Left ventricle myocardium superior (tissue), 1 donor: Measurements from ENCODE around the gene MAP1B. TPM values are rescaled to one million over a fixed set of nuclear protein-coding genes. Genes with fewer than 3 reads are reported as not detected.
"Not testable (repeated sequence)": the region's sequence is repeated elsewhere in the genome, so short reads cannot be mapped to it uniquely, and the experiment has no call there.

ENCODE experiments used
- ATAC-seq: fragments of 200-7000 bp; cut with Tn5 transposase; one replicate; pipeline ENCODE4 v1.9.1; 2020; ENCODE audit warnings: mild to moderate bottlenecking, moderate library complexity
- DNase-seq: peaks from one replicate; pipeline ENCODE4 v3.0.0-alpha.2; 2020
- intact Hi-C: fragments of 100-400 bp; cut with micrococcal nuclease; formaldehyde crosslinking; loops from one replicate; pipeline ENCODE4 v1.11.0; 2022
- total RNA-seq: library from RNA; stranded (reverse); fragmentation: NEBNext Ultra II Directional; extraction: Animal tissue kit (Norgen Biotek cat#: 25700); gene quantifications from one replicate; pipeline ENCODE4 v1.2.1, GENCODE V29; 2021
- donor health status: DM: no; HTN: yes; CAD: no; lungs with severe emphysema.

The MAP1B gene
- total RNA-seq, 1 donor from 2014 or later, result 67.1 TPM

GRCh38 chr5:72153551-72153950, 46.3 kb downstream of the MAP1B start:
- ATAC-seq (no peak), DNase-seq (no peak)
- intact Hi-C loops, result no loop called here

GRCh38 chr5:72154076-72154756, 46.9 kb downstream of the MAP1B start:
- ATAC-seq (peak; percentile 80), DNase-seq (peak; percentile 63)
- intact Hi-C loops, result no loop called here

- DNase-seq, result no peak
- intact Hi-C loops, result no loop called here
- ATAC-seq, result peak; percentile 52
Observed at GRCh38 chr5:72156946-72157624, 49.8 kb downstream of the MAP1B start.

GRCh38 chr5:72157625-72157962, 50.3 kb downstream of the MAP1B start:
- ATAC-seq (no peak), DNase-seq (no peak)
- intact Hi-C loops, result no loop called here

GRCh38 chr5:72159501-72159911, 52.2 kb downstream of the MAP1B start:
- ATAC-seq (no peak), DNase-seq (no peak)
- intact Hi-C loops, result no loop called here

- DNase-seq (no peak), ATAC-seq (no peak)
- intact Hi-C loops, result no loop called here
Observed at GRCh38 chr5:72160329-72160728, 53.1 kb downstream of the MAP1B start.

- DNase-seq, result no peak
- no peak for ATAC-seq
- intact Hi-C loops, result no loop called here
Observed at GRCh38 chr5:72160959-72161358, 53.7 kb downstream of the MAP1B start.

GRCh38 chr5:72161951-72162350, 54.7 kb downstream of the MAP1B start:
- ATAC-seq (no peak), DNase-seq (no peak)
- intact Hi-C loops, result no loop called here

GRCh38 chr5:72163349-72163983, 56.2 kb downstream of the MAP1B start:
- ATAC-seq, result no peak
- intact Hi-C loops, result no loop called here
- no peak for DNase-seq

- DNase-seq (peak; percentile 58), ATAC-seq (peak; percentile 61)
- intact Hi-C loops, result no loop called here
Observed at GRCh38 chr5:72166070-72166979, 59.0 kb downstream of the MAP1B start.

GRCh38 chr5:72167257-72167656, 60.0 kb downstream of the MAP1B start:
- ATAC-seq (no peak), DNase-seq (no peak)
- intact Hi-C loops, result no loop called here

- ATAC-seq, result peak; percentile 72
- peak; percentile 62 for DNase-seq
- intact Hi-C loops, result no loop called here
Observed at GRCh38 chr5:72167804-72168203, 60.5 kb downstream of the MAP1B start.

GRCh38 chr5:72170101-72170500, 62.8 kb downstream of the MAP1B start:
- DNase-seq, result no peak

GRCh38 chr5:72171181-72171580, 63.9 kb downstream of the MAP1B start:
- DNase-seq, intact Hi-C loops, ATAC-seq: not testable (repeated sequence)

More at GRCh38 chr5:72170101-72170500, 62.8 kb downstream of the MAP1B start:
- intact Hi-C loops, result no loop called here
- ATAC-seq, result no peak

GRCh38 chr5:72171667-72172066, 64.4 kb downstream of the MAP1B start:
- ATAC-seq (peak; percentile 89), DNase-seq (peak; percentile 43)
- intact Hi-C loops, result no loop called here

- intact Hi-C loops, result no loop called here
- no peak for ATAC-seq
- DNase-seq, result no peak
Observed at GRCh38 chr5:72172786-72173185, 65.5 kb downstream of the MAP1B start.

GRCh38 chr5:72177538-72177937, 70.3 kb downstream of the MAP1B start:
- ATAC-seq, result no peak
- no peak for DNase-seq
- intact Hi-C loops, result no loop called here

- intact Hi-C loops, result no loop called here
- DNase-seq, result peak; percentile 65
- ATAC-seq, result peak; percentile 86
Observed at GRCh38 chr5:72179028-72179815, 71.9 kb downstream of the MAP1B start.
